ENCODE data around the gene CCDC85B. TPM values are rescaled to one million over a fixed set of nuclear protein-coding genes. Genes with fewer than 3 reads are reported as not detected.

The CCDC85B gene
- total RNA-seq, 1 experiment from 2014 or later = 55.3 TPM

DNA sequence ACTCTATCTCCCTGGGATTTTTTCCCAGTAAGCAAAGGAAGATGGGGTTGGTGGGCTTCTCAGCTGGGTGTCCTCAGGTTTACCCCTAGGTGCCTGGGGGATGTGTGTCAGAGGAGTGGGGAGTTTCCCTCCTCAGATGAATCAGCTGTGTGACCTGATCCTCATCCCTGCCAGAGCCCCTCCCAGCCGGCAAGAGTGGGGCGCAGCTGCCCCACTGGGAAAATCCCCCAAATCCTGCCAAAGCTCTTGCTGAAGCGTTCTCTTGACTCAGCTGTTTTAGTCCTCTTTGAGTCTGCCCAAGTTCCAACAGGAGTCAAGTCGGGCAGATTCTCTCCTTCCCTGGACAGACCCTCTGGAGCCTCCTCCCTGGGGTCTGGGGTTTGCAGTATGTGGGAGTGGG is 22.4 kb downstream of the CCDC85B start (continued):
- TF ChIP-seq, protein P1, sequence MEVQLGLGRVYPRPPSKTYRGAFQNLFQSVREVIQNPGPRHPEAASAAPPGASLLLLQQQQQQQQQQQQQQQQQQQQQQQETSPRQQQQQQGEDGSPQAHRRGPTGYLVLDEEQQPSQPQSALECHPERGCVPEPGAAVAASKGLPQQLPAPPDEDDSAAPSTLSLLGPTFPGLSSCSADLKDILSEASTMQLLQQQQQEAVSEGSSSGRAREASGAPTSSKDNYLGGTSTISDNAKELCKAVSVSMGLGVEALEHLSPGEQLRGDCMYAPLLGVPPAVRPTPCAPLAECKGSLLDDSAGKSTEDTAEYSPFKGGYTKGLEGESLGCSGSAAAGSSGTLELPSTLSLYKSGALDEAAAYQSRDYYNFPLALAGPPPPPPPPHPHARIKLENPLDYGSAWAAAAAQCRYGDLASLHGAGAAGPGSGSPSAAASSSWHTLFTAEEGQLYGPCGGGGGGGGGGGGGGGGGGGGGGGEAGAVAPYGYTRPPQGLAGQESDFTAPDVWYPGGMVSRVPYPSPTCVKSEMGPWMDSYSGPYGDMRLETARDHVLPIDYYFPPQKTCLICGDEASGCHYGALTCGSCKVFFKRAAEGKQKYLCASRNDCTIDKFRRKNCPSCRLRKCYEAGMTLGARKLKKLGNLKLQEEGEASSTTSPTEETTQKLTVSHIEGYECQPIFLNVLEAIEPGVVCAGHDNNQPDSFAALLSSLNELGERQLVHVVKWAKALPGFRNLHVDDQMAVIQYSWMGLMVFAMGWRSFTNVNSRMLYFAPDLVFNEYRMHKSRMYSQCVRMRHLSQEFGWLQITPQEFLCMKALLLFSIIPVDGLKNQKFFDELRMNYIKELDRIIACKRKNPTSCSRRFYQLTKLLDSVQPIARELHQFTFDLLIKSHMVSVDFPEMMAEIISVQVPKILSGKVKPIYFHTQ (CRISPR knock-in tag; IDR thresholded peaks at IDR 0.05) = no peak
- TF ChIP-seq, protein P2, sequence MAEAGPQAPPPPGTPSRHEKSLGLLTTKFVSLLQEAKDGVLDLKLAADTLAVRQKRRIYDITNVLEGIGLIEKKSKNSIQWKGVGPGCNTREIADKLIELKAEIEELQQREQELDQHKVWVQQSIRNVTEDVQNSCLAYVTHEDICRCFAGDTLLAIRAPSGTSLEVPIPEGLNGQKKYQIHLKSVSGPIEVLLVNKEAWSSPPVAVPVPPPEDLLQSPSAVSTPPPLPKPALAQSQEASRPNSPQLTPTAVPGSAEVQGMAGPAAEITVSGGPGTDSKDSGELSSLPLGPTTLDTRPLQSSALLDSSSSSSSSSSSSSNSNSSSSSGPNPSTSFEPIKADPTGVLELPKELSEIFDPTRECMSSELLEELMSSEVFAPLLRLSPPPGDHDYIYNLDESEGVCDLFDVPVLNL (CRISPR knock-in tag; IDR thresholded peaks at IDR 0.05; ENCODE audit: borderline replicate concordance, low read depth) = no peak
- TF ChIP-seq PRRX2 (CRISPR knock-in tag; IDR thresholded peaks at IDR 0.05) (no peak), ZNF423 (CRISPR knock-in tag; IDR thresholded peaks at IDR 0.05) (no peak), NFATC4 (CRISPR knock-in tag; IDR thresholded peaks at IDR 0.05) (no peak), SOX15 (CRISPR knock-in tag; IDR thresholded peaks at IDR 0.05) (no peak), FOXJ3 (CRISPR knock-in tag; IDR thresholded peaks at IDR 0.05; ENCODE audit: borderline replicate concordance) (no peak), NR1H2 (CRISPR knock-in tag; IDR thresholded peaks at IDR 0.05) (no peak), GTF2I (CRISPR knock-in tag; conservative IDR thresholded peaks at IDR 0.05) (no peak)
- TF ChIP-seq, protein P3, sequence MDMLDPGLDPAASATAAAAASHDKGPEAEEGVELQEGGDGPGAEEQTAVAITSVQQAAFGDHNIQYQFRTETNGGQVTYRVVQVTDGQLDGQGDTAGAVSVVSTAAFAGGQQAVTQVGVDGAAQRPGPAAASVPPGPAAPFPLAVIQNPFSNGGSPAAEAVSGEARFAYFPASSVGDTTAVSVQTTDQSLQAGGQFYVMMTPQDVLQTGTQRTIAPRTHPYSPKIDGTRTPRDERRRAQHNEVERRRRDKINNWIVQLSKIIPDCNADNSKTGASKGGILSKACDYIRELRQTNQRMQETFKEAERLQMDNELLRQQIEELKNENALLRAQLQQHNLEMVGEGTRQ (CRISPR knock-in tag; IDR thresholded peaks at IDR 0.05) = no peak
- TF ChIP-seq, protein P4, sequence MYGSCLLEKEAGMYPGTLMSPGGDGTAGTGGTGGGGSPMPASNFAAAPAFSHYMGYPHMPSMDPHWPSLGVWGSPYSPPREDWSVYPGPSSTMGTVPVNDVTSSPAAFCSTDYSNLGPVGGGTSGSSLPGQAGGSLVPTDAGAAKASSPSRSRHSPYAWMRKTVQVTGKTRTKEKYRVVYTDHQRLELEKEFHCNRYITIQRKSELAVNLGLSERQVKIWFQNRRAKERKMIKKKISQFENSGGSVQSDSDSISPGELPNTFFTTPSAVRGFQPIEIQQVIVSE (CRISPR knock-in tag; IDR thresholded peaks at IDR 0.05; ENCODE audit: borderline replicate concordance) = no peak

DNA sequence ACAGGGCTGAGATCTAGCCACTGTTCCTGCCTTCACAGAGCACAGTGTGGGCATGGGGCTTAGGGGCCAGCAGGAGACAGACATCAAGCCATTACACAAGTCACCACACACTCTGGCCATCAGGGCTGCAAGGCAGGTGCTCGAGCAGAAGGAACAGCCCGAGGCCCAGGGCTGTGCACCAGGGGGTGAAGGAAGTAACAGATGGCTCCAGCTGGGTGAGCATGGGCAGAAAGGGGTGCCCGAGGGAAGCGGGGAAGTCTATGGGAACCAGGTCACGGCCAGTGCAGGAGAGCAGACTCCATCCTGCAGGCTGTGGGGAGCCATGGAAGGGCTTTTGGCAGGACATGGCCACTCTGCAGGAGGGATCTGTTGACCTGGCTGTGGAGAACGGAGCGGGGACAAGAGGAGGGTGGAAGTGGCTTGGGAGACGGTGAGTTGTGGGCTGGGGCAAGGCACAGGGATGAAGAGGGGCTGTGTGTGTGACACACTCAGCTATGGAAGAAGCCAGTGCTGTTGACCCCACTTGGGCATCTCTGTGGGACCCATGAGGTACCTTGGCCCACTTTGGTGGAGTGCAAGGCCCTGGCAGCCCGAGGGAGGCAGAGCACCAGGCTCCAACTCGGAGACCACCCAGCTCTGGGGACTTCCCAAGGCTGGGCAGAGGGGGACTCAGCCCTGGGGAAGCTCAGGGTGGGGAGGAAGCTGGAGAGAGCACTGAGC is 24.8 kb downstream of the CCDC85B start:
- ChIA-PET CTCF (interaction anchor here (0.6 to 2.6 kb wide), 5 partner anchors 24 to 1731 kb away, joined by 3 to 9 read pairs (median 5); partner anchors contain the start of genes CCDC85B and FIBP), POLR2A (interaction anchor here (0.6 to 1.2 kb wide), 4 partner anchors 24 to 116 kb away, joined by 3 to 5 read pairs (median 3); partner anchors contain the start of genes CCDC85B, FIBP and MUS81)
- H3K36me3 Mint-ChIP-seq = no peaks in the 10 kb centered on the region
- H3K27me3 Mint-ChIP-seq (ENCODE audit: low read depth) = peaks cover 6% of the 10 kb centered on the region
- ATAC-seq = no peak
- no peak overlapping the region for H3K4me3 Mint-ChIP-seq
- TF ChIP-seq, protein P4 (CRISPR knock-in tag; IDR thresholded peaks at IDR 0.05; ENCODE audit: borderline replicate concordance) = no peak
- TF ChIP-seq ZNF671 (CRISPR knock-in tag; IDR thresholded peaks at IDR 0.05) (no peak), SMAD3 (CRISPR knock-in tag; IDR thresholded peaks at IDR 0.05; ENCODE audit: borderline replicate concordance) (no peak), RELA (CRISPR knock-in tag; IDR thresholded peaks at IDR 0.05; ENCODE audit: borderline replicate concordance) (no peak), ESRRA (CRISPR knock-in tag; IDR thresholded peaks at IDR 0.05; ENCODE audit: borderline replicate concordance) (no peak), MXD4 (CRISPR knock-in tag; IDR thresholded peaks at IDR 0.05; ENCODE audit: borderline replicate concordance) (no peak)
- TF ChIP-seq, protein P5, sequence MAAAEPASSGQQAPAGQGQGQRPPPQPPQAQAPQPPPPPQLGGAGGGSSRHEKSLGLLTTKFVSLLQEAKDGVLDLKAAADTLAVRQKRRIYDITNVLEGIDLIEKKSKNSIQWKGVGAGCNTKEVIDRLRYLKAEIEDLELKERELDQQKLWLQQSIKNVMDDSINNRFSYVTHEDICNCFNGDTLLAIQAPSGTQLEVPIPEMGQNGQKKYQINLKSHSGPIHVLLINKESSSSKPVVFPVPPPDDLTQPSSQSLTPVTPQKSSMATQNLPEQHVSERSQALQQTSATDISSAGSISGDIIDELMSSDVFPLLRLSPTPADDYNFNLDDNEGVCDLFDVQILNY (CRISPR knock-in tag; IDR thresholded peaks at IDR 0.05) = no peak
- no peak overlapping the region; the same call in none of the 2 replicates for H3K27ac Mint-ChIP-seq
- no peak for DNase-seq (ENCODE audit: low spot score)
- no peaks in the 10 kb centered on the region for H3K9me3 Mint-ChIP-seq
- peaks cover 23% of the 10 kb centered on the region for H3K4me1 Mint-ChIP-seq
